Smooth muscle cell (in vitro differentiated cells): ENCODE data around the gene GOLGA5. TPM values are rescaled to one million over a fixed set of nuclear protein-coding genes. Genes with fewer than 3 reads are reported as not detected.

Experiments
- DNase-seq: peaks from one replicate; lab custom pipeline; 2025; ENCODE audit not compliant: unreplicated experiment; lab: John Stamatoyannopoulos, UW
- H2AFZ ChIP-seq: fragments of 200-600 bp; sonication (generic); 2 replicates; pipeline ENCODE4 v1.6.0; 2016; ENCODE audit warnings: antibody characterized with exemption, low read depth, mild to moderate bottlenecking
- H3F3A ChIP-seq: fragments of 200-600 bp; sonication (generic); 2 replicates; pipeline ENCODE4 v1.6.0; 2017; ENCODE audit warnings: antibody characterized with exemption, low read depth
- H3K27ac ChIP-seq: fragments of 200-600 bp; sonication (generic); 2 replicates; pipeline ENCODE4 v1.5.1; 2016; ENCODE audit warnings: low read depth, mild to moderate bottlenecking
- H3K27me3 ChIP-seq: fragments of 200-600 bp; sonication (generic); 2 replicates; pipeline ENCODE4 v1.6.1; 2016; ENCODE audit warnings: low read depth, mild to moderate bottlenecking
- H3K36me3 ChIP-seq: fragments of 200-600 bp; sonication (generic); 2 replicates; pipeline ENCODE4 v1.5.1; 2016; ENCODE audit warnings: low read depth
- H3K4me1 ChIP-seq: fragments of 200-600 bp; sonication (generic); 2 replicates; pipeline ENCODE4 v1.5.1; 2016; ENCODE audit warnings: low read depth
- H3K4me2 ChIP-seq: fragments of 200-600 bp; sonication (generic); 2 replicates; pipeline ENCODE4 v1.6.0; 2016; ENCODE audit warnings: mild to moderate bottlenecking
- H3K4me3 ChIP-seq: fragments of 200-600 bp; sonication (generic); 2 replicates; pipeline ENCODE4 v1.5.1; 2016; ENCODE audit warnings: mild to moderate bottlenecking
- H3K79me2 ChIP-seq: fragments of 200-600 bp; sonication (generic); 2 replicates; pipeline ENCODE4 v1.6.0; 2016; ENCODE audit warnings: low read depth, mild to moderate bottlenecking
- H3K9ac ChIP-seq: fragments of 200-600 bp; sonication (generic); 2 replicates; pipeline ENCODE4 v1.6.0; 2016; ENCODE audit warnings: low read depth
- H3K9me3 ChIP-seq: fragments of 200-600 bp; sonication (generic); replicated peaks from 2 replicates; pipeline ENCODE4 v1.5.1; 2016; ENCODE audit warnings: low read depth
- H4K20me1 ChIP-seq: fragments of 200-600 bp; sonication (generic); 2 replicates; pipeline ENCODE4 v1.6.0; 2016; ENCODE audit warnings: low read depth
- CTCF ChIP-seq: fragments of 200-600 bp; sonication (generic); IDR thresholded peaks from 2 replicates; pipeline ENCODE4 v1.5.1; 2017; ENCODE audit warnings: borderline replicate concordance, mild to moderate bottlenecking, antibody characterized with exemption; ENCODE audit not compliant: insufficient read depth, poor library complexity, severe bottlenecking
- WGBS: methylation state at CpG from one replicate; pipeline ENCODE4 v1.1.7; 2016; ENCODE audit warnings: low lambda C conversion rate; 5-methylcytosine and 5-hydroxymethylcytosine counted together
- polyA plus RNA-seq: library from polyadenylated mRNA; unstranded; fragments of >200 nt; fragmentation: Nextera tagmentation; extraction: Ambion mirVana; gene quantifications from 2 replicates; pipeline ENCODE4 v1.2.1, GENCODE V29; 2016
- total RNA-seq: library from RNA; depleted of rRNA; stranded (reverse); fragments of >200 nt; gene quantifications from 2 replicates; pipeline ENCODE4 v1.2.3, GENCODE V29; 2014

GOLGA5 gene
- total and polyA plus RNA-seq, 2 experiments from 2014 or later, result 67.0 to 70.3 TPM

- Histone ChIP-seq H2AFZ (no peak overlapping the region), H3F3A (no peaks in the 10 kb centered on the region), H3K27me3 (peaks cover 3% of the 10 kb centered on the region), H4K20me1 (no peaks in the 10 kb centered on the region), H3K9me3 (no peaks in the 10 kb centered on the region), H3K4me2 (no peak overlapping the region), H3K4me3 (no peak overlapping the region), H3K36me3 (no peaks in the 10 kb centered on the region), H3K27ac (no peak overlapping the region), H3K79me2 (no peaks in the 10 kb centered on the region), H3K9ac (no peak overlapping the region), H3K4me1 (no peaks in the 10 kb centered on the region)
- TF ChIP-seq CTCF, result no peak
- WGBS, result 82% methylated on average over 3 of the region's 3 CpGs
- DNase-seq, result no peak
Observed at GRCh38 chr14:92866181-92866752, 72.2 kb downstream of the GOLGA5 start.

- no peaks in the 10 kb centered on the region for H3K79me2 ChIP-seq
- H3K9me3 ChIP-seq, result no peaks in the 10 kb centered on the region
- TF ChIP-seq CTCF, result no peak
- WGBS, result 85% methylated on average over 14 of the region's 14 CpGs
- no peaks in the 10 kb centered on the region for H3K4me1 ChIP-seq
- no peaks in the 10 kb centered on the region for H4K20me1 ChIP-seq
- H3F3A ChIP-seq, result no peaks in the 10 kb centered on the region
- no peak for DNase-seq
- H3K27ac ChIP-seq, result no peak overlapping the region
- no peak overlapping the region for H3K4me2 ChIP-seq
- no peaks in the 10 kb centered on the region for H3K36me3 ChIP-seq
- no peak overlapping the region for H2AFZ ChIP-seq
- no peak overlapping the region for H3K4me3 ChIP-seq
- no peak overlapping the region for H3K9ac ChIP-seq
- H3K27me3 ChIP-seq, result no peaks in the 10 kb centered on the region
Observed at GRCh38 chr14:92866901-92867865, 73.1 kb downstream of the GOLGA5 start.

GRCh38 chr14:92874962-92875661 lies 81.0 kb downstream of the GOLGA5 start:
- TF ChIP-seq CTCF, result no peak
- no peak overlapping the region for H2AFZ ChIP-seq
- 79% methylated on average over 13 of the region's 13 CpGs for WGBS
- H3K27me3 ChIP-seq, result peaks cover 13% of the 10 kb centered on the region
- no peak overlapping the region for H3K4me2 ChIP-seq
- H3K4me3 ChIP-seq, result no peak overlapping the region
- no peaks in the 10 kb centered on the region for H4K20me1 ChIP-seq
- DNase-seq, result no peak
- no peaks in the 10 kb centered on the region for H3F3A ChIP-seq
- no peaks in the 10 kb centered on the region for H3K36me3 ChIP-seq
- no peaks in the 10 kb centered on the region for H3K9me3 ChIP-seq
- H3K9ac ChIP-seq, result no peak overlapping the region
- H3K27ac ChIP-seq, result no peak overlapping the region
- no peaks in the 10 kb centered on the region for H3K79me2 ChIP-seq
- no peaks in the 10 kb centered on the region for H3K4me1 ChIP-seq
